Calu3 (cell line): Measurements from ENCODE around the gene CEP126. TPM values are rescaled to one million over a fixed set of nuclear protein-coding genes. Genes with fewer than 3 reads are reported as not detected.

ENCODE experiments used
- BruUV-seq: library from RNA; stranded (reverse); fragments of 400-500 nt; replicated peaks from 2 replicates; lab custom pipeline; 2021; lab: Mats Ljungman, UMichigan
- CTCF ChIA-PET: fragments of 300-600 bp; sonication (Branson Sonifier 250); formaldehyde crosslinking; loops from one replicate; lab custom pipeline; 2022; ENCODE audit warnings: antibody characterized with exemption; lab: Charles Lee
- DNase-seq: peaks from one replicate; pipeline ENCODE4 v3.0.0; 2022
- H3K27ac Mint-ChIP-seq: one replicate; pipeline ENCODE4 v1.8.0; 2022; ENCODE audit warnings: mixed read lengths; ENCODE audit not compliant: unreplicated experiment
- H3K27me3 Mint-ChIP-seq: one replicate; pipeline ENCODE4 v1.8.0; 2022; ENCODE audit warnings: mixed read lengths; ENCODE audit not compliant: unreplicated experiment
- H3K36me3 Mint-ChIP-seq: one replicate; pipeline ENCODE4 v1.8.0; 2022; ENCODE audit warnings: mild to moderate bottlenecking, moderate library complexity, mixed read lengths; ENCODE audit not compliant: insufficient read depth, unreplicated experiment
- H3K4me1 Mint-ChIP-seq: one replicate; pipeline ENCODE4 v1.8.0; 2022; ENCODE audit warnings: mild to moderate bottlenecking, low read depth, mixed read lengths; ENCODE audit not compliant: unreplicated experiment
- H3K4me3 Mint-ChIP-seq: one replicate; pipeline ENCODE4 v1.8.0; 2022; ENCODE audit warnings: mild to moderate bottlenecking, low read depth, moderate library complexity, mixed read lengths; ENCODE audit not compliant: unreplicated experiment
- H3K9me3 Mint-ChIP-seq: one replicate; pipeline ENCODE4 v1.8.0; 2022; ENCODE audit warnings: low read depth, mixed read lengths; ENCODE audit not compliant: unreplicated experiment
- intact Hi-C: fragments of 100-400 bp; cut with micrococcal nuclease; formaldehyde crosslinking; loops from one replicate; pipeline ENCODE4 v1.10.0; 2022; ENCODE audit not compliant: unreplicated experiment
- total RNA-seq: library from RNA; stranded (reverse); gene quantifications from 2 replicates; pipeline ENCODE4 v1.2.3, GENCODE V29; 2022
- TF ChIP-seq, protein P1 (sequence below): fragments of 200-600 bp; IDR thresholded peaks from one replicate; pipeline ENCODE4 v1.8.0; 2022; ENCODE audit warnings: antibody characterized with exemption; ENCODE audit not compliant: unreplicated experiment

The CEP126 gene
- total RNA-seq, 1 experiment from 2014 or later, result 3.1 TPM

DNA sequence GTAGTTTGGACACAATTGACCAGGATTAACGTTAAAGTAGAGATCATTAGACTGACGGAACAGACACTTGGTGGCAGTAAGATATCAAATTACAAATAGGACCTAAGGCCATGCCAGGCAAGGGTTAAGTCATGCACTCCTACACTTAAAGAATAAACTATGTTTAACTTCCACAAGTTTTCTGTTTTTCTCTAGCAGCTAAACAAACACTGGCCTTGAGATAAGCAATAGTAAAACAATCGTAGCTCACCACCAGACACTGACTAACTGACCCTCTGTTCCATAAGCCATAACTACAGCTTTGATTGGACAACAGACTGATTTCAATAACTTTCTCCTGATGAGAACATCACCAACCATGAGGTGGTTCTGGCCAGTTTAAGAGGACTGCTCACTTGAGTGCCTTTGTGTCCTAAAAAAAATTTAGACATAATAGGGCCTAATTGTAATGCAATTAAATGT is 2.0 kb upstream of the CEP126 start:
- H3K36me3 Mint-ChIP-seq, result peaks cover 14% of the 10 kb centered on the region
- H3K27me3 Mint-ChIP-seq, result no peaks in the 10 kb centered on the region
- TF ChIP-seq, protein P1, sequence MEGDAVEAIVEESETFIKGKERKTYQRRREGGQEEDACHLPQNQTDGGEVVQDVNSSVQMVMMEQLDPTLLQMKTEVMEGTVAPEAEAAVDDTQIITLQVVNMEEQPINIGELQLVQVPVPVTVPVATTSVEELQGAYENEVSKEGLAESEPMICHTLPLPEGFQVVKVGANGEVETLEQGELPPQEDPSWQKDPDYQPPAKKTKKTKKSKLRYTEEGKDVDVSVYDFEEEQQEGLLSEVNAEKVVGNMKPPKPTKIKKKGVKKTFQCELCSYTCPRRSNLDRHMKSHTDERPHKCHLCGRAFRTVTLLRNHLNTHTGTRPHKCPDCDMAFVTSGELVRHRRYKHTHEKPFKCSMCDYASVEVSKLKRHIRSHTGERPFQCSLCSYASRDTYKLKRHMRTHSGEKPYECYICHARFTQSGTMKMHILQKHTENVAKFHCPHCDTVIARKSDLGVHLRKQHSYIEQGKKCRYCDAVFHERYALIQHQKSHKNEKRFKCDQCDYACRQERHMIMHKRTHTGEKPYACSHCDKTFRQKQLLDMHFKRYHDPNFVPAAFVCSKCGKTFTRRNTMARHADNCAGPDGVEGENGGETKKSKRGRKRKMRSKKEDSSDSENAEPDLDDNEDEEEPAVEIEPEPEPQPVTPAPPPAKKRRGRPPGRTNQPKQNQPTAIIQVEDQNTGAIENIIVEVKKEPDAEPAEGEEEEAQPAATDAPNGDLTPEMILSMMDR, result no peak
- H3K9me3 Mint-ChIP-seq, result no peaks in the 10 kb centered on the region
- intact Hi-C loops, result no loop called here
- H3K4me3 Mint-ChIP-seq, result no peak overlapping the region
- H3K27ac Mint-ChIP-seq, result no peak overlapping the region
- H3K4me1 Mint-ChIP-seq, result peaks cover 21% of the 10 kb centered on the region
- CTCF ChIA-PET, result interaction anchor here (0.7 to 1.1 kb wide), 2 partner anchors 95 to 476 kb away, joined by 3 to 5 read pairs; no protein-coding TSS in a partner anchor
- no TSS peak for BruUV-seq
- no peak for DNase-seq

GRCh38 chr11:101913656-101914055 is 1.2 kb upstream of the CEP126 start:
- peaks cover 14% of the 10 kb centered on the region for H3K36me3 Mint-ChIP-seq
- H3K27ac Mint-ChIP-seq, result no peak overlapping the region
- H3K4me3 Mint-ChIP-seq, result no peak overlapping the region
- no peaks in the 10 kb centered on the region for H3K9me3 Mint-ChIP-seq
- intact Hi-C loops, result loop anchor here (2.0 kb wide), 2 partner anchors 51 to 93 kb away; no protein-coding TSS in a partner anchor
- no peaks in the 10 kb centered on the region for H3K27me3 Mint-ChIP-seq
- CTCF ChIA-PET, result interaction anchor here (0.7 kb wide), 1 partner anchor 476 kb away, joined by 3 read pairs; no protein-coding TSS in a partner anchor
- H3K4me1 Mint-ChIP-seq, result peaks cover 21% of the 10 kb centered on the region
- no peak for DNase-seq
- no TSS peak for BruUV-seq
- TF ChIP-seq, protein P1, result no peak

DNA sequence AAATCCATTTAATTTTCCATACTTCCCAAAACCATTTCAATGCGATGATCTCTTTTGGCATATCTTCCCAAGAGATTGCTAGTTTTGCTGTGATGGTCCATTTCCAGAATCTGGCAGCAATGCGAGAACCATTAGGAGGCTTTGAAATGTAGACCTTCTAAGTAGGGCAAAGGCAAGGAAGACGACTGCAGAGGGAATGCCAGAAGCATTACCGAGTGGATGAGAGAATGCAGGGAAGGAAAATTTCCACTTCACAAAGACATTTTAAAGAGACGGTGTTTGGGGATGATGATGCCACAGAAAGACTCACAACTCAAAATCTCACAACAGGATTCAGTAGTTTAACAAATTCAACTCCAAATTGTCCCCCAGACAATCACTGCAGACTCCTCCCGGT is 471 bp upstream of the CEP126 start:
- Mint-ChIP-seq H3K4me1 (peaks cover 21% of the 10 kb centered on the region), H3K27me3 (no peaks in the 10 kb centered on the region), H3K36me3 (peaks cover 14% of the 10 kb centered on the region), H3K4me3 (peak overlapping the region; percentile 100), H3K27ac (peak overlapping the region; percentile 96), H3K9me3 (no peaks in the 10 kb centered on the region)
- BruUV-seq, result no TSS peak
- intact Hi-C loops, result loop anchor here (2.0 kb wide), 2 partner anchors 52 to 92 kb away; no protein-coding TSS in a partner anchor
- no peak for DNase-seq
- TF ChIP-seq, protein P1, result no peak
- CTCF ChIA-PET, result interaction anchor here (1.2 to 1.4 kb wide), 3 partner anchors 47 to 93 kb away, joined by 3 to 17 read pairs (median 5); no protein-coding TSS in a partner anchor

- TF ChIP-seq, protein P1, result no peak
- no peak for DNase-seq
- no TSS peak for BruUV-seq
- Mint-ChIP-seq H3K36me3 (peaks cover 14% of the 10 kb centered on the region), H3K27ac (peak overlapping the region; percentile 96), H3K4me3 (peak overlapping the region; percentile 100), H3K27me3 (no peaks in the 10 kb centered on the region), H3K9me3 (no peaks in the 10 kb centered on the region), H3K4me1 (peaks cover 21% of the 10 kb centered on the region)
- intact Hi-C loops, result loop anchor here (2.0 to 5.0 kb wide), 3 partner anchors 53 to 196 kb away; partner anchors contain the start of gene YAP1
- CTCF ChIA-PET, result no interaction called here
Measured at GRCh38 chr11:101915791-101916291, 1.0 kb downstream of the CEP126 start.
